ENCODE data around the gene PTK6. TPM values are rescaled to one million over a fixed set of nuclear protein-coding genes. Genes with fewer than 3 reads are reported as not detected.

The PTK6 gene
- total RNA-seq, result under 1 TPM; 0.13 to 0.21 (median 0.16) TPM

DNA sequence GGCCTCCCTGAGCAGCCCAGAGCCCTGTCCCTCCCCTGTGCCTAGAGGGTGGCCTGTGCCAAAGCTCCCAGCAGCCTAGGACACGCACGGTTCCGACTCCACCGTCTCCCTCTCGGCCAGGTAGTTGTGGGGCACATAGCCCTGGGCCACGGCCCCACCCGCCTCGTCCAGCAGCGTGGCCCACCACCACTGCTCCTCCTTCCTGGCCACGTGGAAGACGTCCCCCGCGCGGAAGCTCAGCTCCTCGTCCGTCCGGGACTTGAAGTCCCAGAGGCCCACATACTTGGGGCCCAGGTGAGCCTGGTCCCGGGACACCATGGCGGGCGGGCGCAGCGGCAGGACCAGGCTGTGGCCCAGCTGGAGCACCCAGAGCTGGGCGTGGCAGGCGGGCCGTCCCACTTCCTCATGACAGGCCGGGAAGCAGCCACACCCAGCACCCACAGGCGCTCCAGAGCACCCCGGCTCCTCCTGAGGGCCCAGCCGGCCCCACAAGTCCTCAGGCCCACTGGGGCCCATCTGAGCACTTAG, at the start of gene PTK6:
PTK6 (minus strand) TSS at position 380 of the 528 bp plus-strand sequence; CDS start at position 318, 62 bp downstream.
- peaks cover 13% of the 10 kb centered on the region for H3K4me1 Mint-ChIP-seq (ENCODE audit: low read depth)
- H3K9me3 Mint-ChIP-seq, result no peaks in the 10 kb centered on the region
- DNase-seq (no peak), ATAC-seq (peak; percentile 9 to 19)
- H3K36me3 Mint-ChIP-seq (ENCODE audit: insufficient read depth), result no peaks in the 10 kb centered on the region
- peak within 1 kb of the TSS; percentile 64 for H3K4me3 Mint-ChIP-seq
- H3K27me3 Mint-ChIP-seq (ENCODE audit: low read depth), result no peaks in the 10 kb centered on the region

DNA sequence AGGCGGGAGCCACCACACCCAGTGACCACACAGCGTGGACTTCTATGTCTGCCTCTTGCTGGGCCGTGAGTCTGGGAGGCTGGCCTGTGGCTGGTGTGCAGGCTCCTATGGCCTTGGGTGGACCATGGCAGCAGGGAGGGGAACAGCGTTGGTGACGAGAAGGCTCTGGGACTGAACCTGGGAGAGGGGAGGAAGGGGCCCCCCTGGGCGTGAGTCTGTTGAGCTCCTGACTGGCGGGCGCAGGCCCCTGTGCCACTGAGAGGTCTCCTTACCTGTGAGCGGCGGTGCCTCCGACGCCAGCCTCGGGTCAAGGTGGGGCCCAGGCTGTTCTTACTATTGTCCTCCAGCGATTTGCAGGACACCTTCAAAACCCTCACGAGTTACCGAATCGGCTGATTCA, 49.6 kb upstream of the PTK6 start:
- Mint-ChIP-seq H3K4me1 (ENCODE audit: low read depth) (peaks cover 12% of the 10 kb centered on the region), H3K36me3 (ENCODE audit: insufficient read depth) (peaks cover 15% of the 10 kb centered on the region), H3K27me3 (ENCODE audit: low read depth) (no peaks in the 10 kb centered on the region), H3K4me3 (no peak overlapping the region), H3K9me3 (no peaks in the 10 kb centered on the region)
- DNase-seq (no peak), ATAC-seq (no peak)

DNA sequence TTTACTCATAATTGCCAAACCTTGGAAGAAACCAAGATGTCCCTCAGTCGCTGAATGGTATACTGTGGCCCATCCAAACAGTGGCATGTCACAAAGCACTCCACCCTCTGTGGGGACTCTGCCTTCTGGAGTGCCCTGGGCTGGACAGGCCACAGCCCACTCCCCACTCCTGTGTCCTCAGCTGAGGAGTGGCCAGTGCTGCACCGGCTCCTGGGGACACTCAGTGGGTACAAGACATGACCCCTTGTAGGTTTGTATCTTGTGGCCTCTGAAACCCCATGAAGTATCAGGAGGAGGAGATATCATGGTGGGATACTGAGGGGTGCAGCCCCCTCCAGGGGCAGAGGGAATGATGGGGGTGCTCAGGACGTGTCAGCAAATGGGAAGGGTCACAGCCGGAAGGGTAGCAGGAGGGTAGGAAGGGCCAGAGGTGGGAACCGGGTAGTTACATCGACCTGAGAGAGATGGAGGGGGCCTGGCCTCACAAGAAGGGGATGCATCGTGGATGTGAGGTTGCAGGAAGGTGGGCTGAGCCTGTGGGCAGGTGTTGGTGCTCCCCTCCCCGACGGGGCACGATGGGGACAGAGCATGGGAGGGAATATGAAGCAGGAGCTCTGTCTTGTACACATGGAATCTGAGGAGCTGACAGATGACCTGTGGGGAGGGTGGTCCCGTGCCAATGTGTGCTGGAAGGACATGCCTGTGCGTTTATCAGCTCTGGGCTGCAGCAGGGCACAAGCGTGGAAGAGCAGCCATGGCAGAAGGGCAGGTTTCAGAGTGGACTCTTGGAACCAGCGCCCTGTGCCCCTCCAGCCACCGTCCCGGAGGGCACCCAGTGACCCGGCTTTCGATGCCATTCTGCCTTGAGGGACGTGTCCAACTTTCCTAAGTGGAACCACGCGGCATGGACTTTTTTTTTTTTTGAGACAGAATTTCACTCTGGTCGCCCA, 48.7 kb upstream of the PTK6 start:
- no peaks in the 10 kb centered on the region for H3K9me3 Mint-ChIP-seq
- no peak overlapping the region for H3K4me3 Mint-ChIP-seq
- H3K4me1 Mint-ChIP-seq (ENCODE audit: low read depth), result peaks cover 13% of the 10 kb centered on the region
- no peaks in the 10 kb centered on the region for H3K27me3 Mint-ChIP-seq (ENCODE audit: low read depth)
- H3K36me3 Mint-ChIP-seq (ENCODE audit: insufficient read depth), result peaks cover 12% of the 10 kb centered on the region
- ATAC-seq (no peak), DNase-seq (no peak)

- ATAC-seq (no peak), DNase-seq (no peak)
- H3K4me1 Mint-ChIP-seq (ENCODE audit: low read depth), result peaks cover 8% of the 10 kb centered on the region
- peaks cover 3% of the 10 kb centered on the region for H3K36me3 Mint-ChIP-seq (ENCODE audit: insufficient read depth)
- no peak overlapping the region for H3K4me3 Mint-ChIP-seq
- no peaks in the 10 kb centered on the region for H3K9me3 Mint-ChIP-seq
- H3K27me3 Mint-ChIP-seq (ENCODE audit: low read depth), result no peaks in the 10 kb centered on the region
These were observed 45.3 kb upstream of the PTK6 start for GRCh38 chr20:63582382-63583063.

DNA sequence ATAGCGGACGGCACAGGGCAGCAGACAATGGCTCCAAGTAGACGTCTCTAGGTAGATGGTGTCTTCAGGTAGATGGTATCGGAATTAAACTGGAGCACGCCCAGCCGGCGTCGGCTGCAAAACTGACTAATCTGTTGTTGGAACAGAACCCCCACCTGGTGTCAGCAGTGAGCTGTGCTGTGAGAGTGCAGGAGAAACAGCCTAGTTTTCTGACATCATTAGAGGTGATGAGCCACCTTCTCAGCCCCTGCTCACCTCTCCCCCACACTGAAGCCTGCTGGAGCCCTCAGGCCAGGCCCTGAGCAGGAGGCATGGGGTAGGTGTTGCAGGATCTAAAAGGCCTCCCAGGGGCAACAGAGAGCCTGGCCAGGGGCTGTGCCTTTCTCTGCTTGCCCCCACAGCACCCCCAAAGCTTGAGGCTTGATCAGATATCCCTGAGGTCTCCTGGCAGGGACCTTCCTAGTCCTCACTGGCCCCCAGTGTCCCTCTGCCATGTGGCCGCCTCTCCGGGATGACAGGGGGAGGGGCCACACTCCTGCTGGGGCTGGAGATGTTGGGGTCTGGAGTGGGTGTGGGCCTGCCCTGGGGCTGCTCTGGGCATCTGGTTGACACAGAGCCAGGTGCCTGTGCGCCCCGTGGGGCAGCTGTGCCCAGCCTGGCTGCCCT, 43.8 kb upstream of the PTK6 start:
- H3K27me3 Mint-ChIP-seq (ENCODE audit: low read depth), result no peaks in the 10 kb centered on the region
- H3K4me3 Mint-ChIP-seq, result no peak overlapping the region
- ATAC-seq, result peak; percentile 97 to 99
- DNase-seq, result peak; percentile 70
- no peaks in the 10 kb centered on the region for H3K9me3 Mint-ChIP-seq
- H3K4me1 Mint-ChIP-seq (ENCODE audit: low read depth), result peaks cover 3% of the 10 kb centered on the region
- no peaks in the 10 kb centered on the region for H3K36me3 Mint-ChIP-seq (ENCODE audit: insufficient read depth)

GRCh38 chr20:63579017-63579694, 42.0 kb upstream of the PTK6 start:
- ATAC-seq, result no peak
- DNase-seq, result no peak

GRCh38 chr20:63578224-63579016, 41.2 kb upstream of the PTK6 start:
- no peak overlapping the region for H3K4me3 Mint-ChIP-seq
- no peak for ATAC-seq
- H3K4me1 Mint-ChIP-seq (ENCODE audit: low read depth), result peaks cover 5% of the 10 kb centered on the region
- no peaks in the 10 kb centered on the region for H3K36me3 Mint-ChIP-seq (ENCODE audit: insufficient read depth)
- H3K9me3 Mint-ChIP-seq, result no peaks in the 10 kb centered on the region
- DNase-seq, result no peak
- H3K27me3 Mint-ChIP-seq (ENCODE audit: low read depth), result no peaks in the 10 kb centered on the region

More at GRCh38 chr20:63579017-63579694, 42.0 kb upstream of the PTK6 start:
- no peak overlapping the region for H3K4me3 Mint-ChIP-seq
- no peaks in the 10 kb centered on the region for H3K36me3 Mint-ChIP-seq (ENCODE audit: insufficient read depth)
- H3K27me3 Mint-ChIP-seq (ENCODE audit: low read depth), result no peaks in the 10 kb centered on the region
- H3K9me3 Mint-ChIP-seq, result no peaks in the 10 kb centered on the region
- peaks cover 3% of the 10 kb centered on the region for H3K4me1 Mint-ChIP-seq (ENCODE audit: low read depth)

GRCh38 chr20:63577317-63577894, 40.2 kb upstream of the PTK6 start:
- Mint-ChIP-seq H3K36me3 (ENCODE audit: insufficient read depth) (no peaks in the 10 kb centered on the region), H3K27me3 (ENCODE audit: low read depth) (no peaks in the 10 kb centered on the region), H3K4me1 (ENCODE audit: low read depth) (peaks cover 5% of the 10 kb centered on the region), H3K9me3 (no peaks in the 10 kb centered on the region), H3K4me3 (no peak overlapping the region)
- no peak for ATAC-seq
- no peak for DNase-seq

DNA sequence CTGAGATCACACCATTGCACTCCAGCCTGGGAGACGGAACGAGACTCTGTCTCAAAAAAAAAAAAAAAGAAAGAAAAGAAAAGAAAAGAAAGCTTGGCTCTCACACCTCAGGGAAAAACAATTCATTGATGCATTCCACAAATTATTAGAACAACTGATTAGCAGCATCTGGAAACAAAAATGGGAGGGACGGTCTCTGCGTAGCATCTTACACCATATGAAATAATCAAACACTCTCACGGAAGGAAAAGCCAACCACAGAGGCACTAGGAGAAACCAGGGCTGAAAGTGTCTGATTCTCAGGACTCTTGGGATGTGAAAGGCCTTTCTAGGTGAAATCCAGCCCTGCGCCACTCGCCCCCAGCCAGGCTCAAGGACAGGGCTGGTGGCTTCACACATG, 39.1 kb upstream of the PTK6 start:
- H3K4me3 Mint-ChIP-seq, result no peak overlapping the region
- H3K9me3 Mint-ChIP-seq, result no peaks in the 10 kb centered on the region
- DNase-seq (no peak), ATAC-seq (no peak)
- H3K36me3 Mint-ChIP-seq (ENCODE audit: insufficient read depth), result no peaks in the 10 kb centered on the region
- no peaks in the 10 kb centered on the region for H3K27me3 Mint-ChIP-seq (ENCODE audit: low read depth)
- H3K4me1 Mint-ChIP-seq (ENCODE audit: low read depth), result peaks cover 5% of the 10 kb centered on the region

GRCh38 chr20:63574829-63575743, 37.9 kb upstream of the PTK6 start:
- no peak for ATAC-seq
- Mint-ChIP-seq H3K4me1 (ENCODE audit: low read depth) (peaks cover 2% of the 10 kb centered on the region), H3K27me3 (ENCODE audit: low read depth) (no peaks in the 10 kb centered on the region), H3K36me3 (ENCODE audit: insufficient read depth) (no peaks in the 10 kb centered on the region), H3K4me3 (peak overlapping the region; percentile 65), H3K9me3 (no peaks in the 10 kb centered on the region)
- DNase-seq, result no peak

DNA sequence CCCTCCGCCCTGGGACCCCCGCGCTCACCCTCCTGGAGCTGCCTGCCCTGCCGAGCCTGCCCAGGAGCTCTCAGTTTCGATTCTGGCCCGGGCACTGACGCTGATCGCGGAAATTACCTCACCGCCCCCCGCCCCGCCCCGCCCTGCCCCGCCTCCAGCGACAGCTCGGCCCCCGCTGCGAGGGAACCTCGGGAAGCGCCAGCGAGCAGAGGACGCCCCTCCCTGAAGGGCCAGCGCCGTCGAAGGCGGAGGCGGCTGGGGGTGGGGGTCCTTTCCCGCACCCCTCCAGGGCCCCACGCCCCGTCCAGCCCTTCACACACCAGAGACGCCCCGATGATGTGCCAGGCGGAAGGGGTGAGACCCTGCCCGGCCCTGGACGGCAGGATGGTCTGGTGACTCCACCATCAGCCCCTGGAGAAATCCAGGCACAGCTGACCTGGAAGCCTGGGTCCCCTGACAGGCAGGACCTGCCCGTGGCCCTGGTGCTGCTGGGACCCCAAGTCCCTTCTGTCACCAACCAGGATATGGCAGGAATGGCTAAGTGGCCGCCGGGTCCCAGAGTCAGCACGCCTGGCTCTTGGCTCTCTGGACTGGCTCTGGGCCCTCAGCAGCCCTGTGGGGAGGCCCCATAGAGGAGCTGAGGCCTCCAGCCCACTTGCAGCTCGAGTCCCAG, 37.1 kb upstream of the PTK6 start, which contains the start of gene HELZ2:
HELZ2 (minus strand) TSS at position 84 of the 673 bp plus-strand sequence. CDS start 1,854 bp downstream, outside the sequence.
- DNase-seq (peak; percentile 63), ATAC-seq (peak; percentile 71 to 81)
- Mint-ChIP-seq H3K4me1 (ENCODE audit: low read depth) (peaks cover 3% of the 10 kb centered on the region), H3K4me3 (peak within 1 kb of the TSS; percentile 81), H3K9me3 (no peaks in the 10 kb centered on the region), H3K27me3 (ENCODE audit: low read depth) (no peaks in the 10 kb centered on the region), H3K36me3 (ENCODE audit: insufficient read depth) (no peaks in the 10 kb centered on the region)

Measured in activated T-cell treated with anti-CD3 and anti-CD28 coated beads, Interleukin-2, amount 50 U/mL, for 4 hours (primary cell).